VCaP (cell line): ENCODE results near the gene ITGA3.

Source experiments
- H3K27ac ChIP-seq: fragments of 450-650 bp; 2 replicates; pipeline ENCODE4 v1.5.1; 2017
- CTCF ChIP-seq: fragments of 450-650 bp; conservative IDR thresholded peaks from 2 replicates; pipeline ENCODE4 v1.5.1; 2017; ENCODE audit warnings: mild to moderate bottlenecking, moderate library complexity

ITGA3 gene

GRCh38 chr17:50097455-50097854 lies 41.5 kb downstream of the ITGA3 start:
- TF ChIP-seq CTCF: no peak
- H3K27ac ChIP-seq: no peak overlapping the region

- H3K27ac ChIP-seq: no peak overlapping the region
- no peak for TF ChIP-seq CTCF
These were observed 42.0 kb downstream of the ITGA3 start for GRCh38 chr17:50097926-50098325.

GRCh38 chr17:50098583-50098982 lies 42.7 kb downstream of the ITGA3 start:
- no peak overlapping the region for H3K27ac ChIP-seq
- TF ChIP-seq CTCF: no peak

- no peak overlapping the region for H3K27ac ChIP-seq
- no peak for TF ChIP-seq CTCF
These were observed 43.1 kb downstream of the ITGA3 start for GRCh38 chr17:50099003-50099402.

GRCh38 chr17:50100480-50100883 lies 44.6 kb downstream of the ITGA3 start:
- no peak for TF ChIP-seq CTCF
- no peak overlapping the region for H3K27ac ChIP-seq

GRCh38 chr17:50100921-50101345 lies 45.0 kb downstream of the ITGA3 start:
- H3K27ac ChIP-seq: no peak overlapping the region

GRCh38 chr17:50101346-50102163 lies 45.6 kb downstream of the ITGA3 start:
- H3K27ac ChIP-seq: no peak overlapping the region

More at GRCh38 chr17:50100921-50101345, 45.0 kb downstream of the ITGA3 start:
- TF ChIP-seq CTCF: no peak

More at GRCh38 chr17:50101346-50102163, 45.6 kb downstream of the ITGA3 start:
- no peak for TF ChIP-seq CTCF
